Measurements from ENCODE around the gene PLCB3.

The PLCB3 gene

GRCh38 chr11:64284962-64285884, 33.9 kb downstream of the PLCB3 start, which contains the start of gene GPR137:
Gene GPR137, plus strand, starts transcription at chr11:64285848. Its CDS starts 677 bp downstream, at chr11:64286525.
- Histone ChIP-seq H3K9ac (ENCODE audit: low read length in 2 of 2) (peak within 1 kb of the TSS; percentile 89 to 98), H3K4me1 (ENCODE audit: control insufficient read depth, insufficient read depth, low read length) (peaks cover 28% of the 10 kb centered on the region), H3K36me3 (ENCODE audit: control insufficient read depth in 2 of 2, insufficient read depth in 2 of 2, low read length in 2 of 2) (peaks cover 4 to 10% of the 10 kb centered on the region in 2 donors)

GRCh38 chr11:64285885-64286800, 34.8 kb downstream of the PLCB3 start:
- Histone ChIP-seq H3K4me3 (ENCODE audit: low read length in 2 of 2) (peak overlapping the region; percentile 93 to 96), H3K27ac (ENCODE audit: low read length) (peak overlapping the region; percentile 31), H3K9ac (ENCODE audit: low read length in 2 of 2) (peak overlapping the region; percentile 72 to 77), H3K9me3 (ENCODE audit: control insufficient read depth in 2 of 2, low read length in 2 of 2) (no peaks in the 10 kb centered on the region), H3K36me3 (ENCODE audit: control insufficient read depth in 2 of 2, insufficient read depth in 2 of 2, low read length in 2 of 2) (peaks cover 4 to 10% of the 10 kb centered on the region in 2 donors), H3K4me1 (ENCODE audit: control insufficient read depth, insufficient read depth, low read length) (peaks cover 29% of the 10 kb centered on the region), H3K27me3 (ENCODE audit: control insufficient read depth in 1 of 2, insufficient read depth in 2 of 2, low read length in 2 of 2) (peaks cover 10 to 12% of the 10 kb centered on the region in 2 donors)

More at GRCh38 chr11:64284962-64285884, 33.9 kb downstream of the PLCB3 start, which contains the start of gene GPR137:
- peak within 1 kb of the TSS; percentile 96 for H3K27ac ChIP-seq (ENCODE audit: low read length)
- peak within 1 kb of the TSS; percentile 93 to 96 for H3K4me3 ChIP-seq (ENCODE audit: low read length in 2 of 2)
- peaks cover under 1 to 3% of the 10 kb centered on the region in 2 donors for H3K27me3 ChIP-seq (ENCODE audit: control insufficient read depth in 1 of 2, insufficient read depth in 2 of 2, low read length in 2 of 2)
- no peaks in the 10 kb centered on the region for H3K9me3 ChIP-seq (ENCODE audit: control insufficient read depth in 2 of 2, low read length in 2 of 2)

- Histone ChIP-seq H3K27me3 (ENCODE audit: control insufficient read depth in 1 of 2, insufficient read depth in 2 of 2, low read length in 2 of 2) (peaks cover 13 to 16% of the 10 kb centered on the region in 2 donors), H3K27ac (ENCODE audit: low read length) (no peak overlapping the region), H3K9me3 (ENCODE audit: control insufficient read depth in 2 of 2, low read length in 2 of 2) (no peaks in the 10 kb centered on the region), H3K4me1 (ENCODE audit: control insufficient read depth, insufficient read depth, low read length) (peaks cover 35% of the 10 kb centered on the region), H3K9ac (ENCODE audit: low read length in 2 of 2) (no peak overlapping the region), H3K36me3 (ENCODE audit: control insufficient read depth in 2 of 2, insufficient read depth in 2 of 2, low read length in 2 of 2) (peaks cover 4 to 7% of the 10 kb centered on the region in 2 donors), H3K4me3 (ENCODE audit: low read length in 2 of 2) (no peak overlapping the region)
These were observed 35.5 kb downstream of the PLCB3 start for GRCh38 chr11:64286801-64287159.

- H3K27me3 ChIP-seq (ENCODE audit: control insufficient read depth in 1 of 2, insufficient read depth in 2 of 2, low read length in 2 of 2), result peaks cover 17 to 27% of the 10 kb centered on the region in 2 donors
- H3K4me3 ChIP-seq (ENCODE audit: low read length in 2 of 2), result no peak overlapping the region
- H3K36me3 ChIP-seq (ENCODE audit: control insufficient read depth in 2 of 2, insufficient read depth in 2 of 2, low read length in 2 of 2), result peaks cover 2 to 4% of the 10 kb centered on the region in 2 donors
- H3K9ac ChIP-seq (ENCODE audit: low read length in 2 of 2), result no peak overlapping the region
- peaks cover 37% of the 10 kb centered on the region for H3K4me1 ChIP-seq (ENCODE audit: control insufficient read depth, insufficient read depth, low read length)
- no peaks in the 10 kb centered on the region for H3K9me3 ChIP-seq (ENCODE audit: control insufficient read depth in 2 of 2, low read length in 2 of 2)
- H3K27ac ChIP-seq (ENCODE audit: low read length), result no peak overlapping the region
These were observed 36.5 kb downstream of the PLCB3 start for GRCh38 chr11:64287676-64288352.

- peaks cover 21 to 32% of the 10 kb centered on the region in 2 donors for H3K27me3 ChIP-seq (ENCODE audit: control insufficient read depth in 1 of 2, insufficient read depth in 2 of 2, low read length in 2 of 2)
- H3K36me3 ChIP-seq (ENCODE audit: control insufficient read depth in 2 of 2, insufficient read depth in 2 of 2, low read length in 2 of 2), result no peaks in the 10 kb centered on the region
- H3K27ac ChIP-seq (ENCODE audit: low read length), result no peak overlapping the region
- H3K4me3 ChIP-seq (ENCODE audit: low read length in 2 of 2), result no peak overlapping the region
- no peak overlapping the region for H3K9ac ChIP-seq (ENCODE audit: low read length in 2 of 2)
- H3K9me3 ChIP-seq (ENCODE audit: control insufficient read depth in 2 of 2, low read length in 2 of 2), result no peaks in the 10 kb centered on the region
- H3K4me1 ChIP-seq (ENCODE audit: control insufficient read depth, insufficient read depth, low read length), result peaks cover 32% of the 10 kb centered on the region
These were observed 37.0 kb downstream of the PLCB3 start for GRCh38 chr11:64288353-64288750.

- H3K27ac ChIP-seq (ENCODE audit: low read length), result no peak overlapping the region
- no peak overlapping the region for H3K4me3 ChIP-seq (ENCODE audit: low read length in 2 of 2)
- no peak overlapping the region for H3K9ac ChIP-seq (ENCODE audit: low read length in 2 of 2)
- no peaks in the 10 kb centered on the region for H3K9me3 ChIP-seq (ENCODE audit: control insufficient read depth in 2 of 2, low read length in 2 of 2)
- peaks cover 25% of the 10 kb centered on the region for H3K4me1 ChIP-seq (ENCODE audit: control insufficient read depth, insufficient read depth, low read length)
- H3K36me3 ChIP-seq (ENCODE audit: control insufficient read depth in 2 of 2, insufficient read depth in 2 of 2, low read length in 2 of 2), result no peaks in the 10 kb centered on the region
- H3K27me3 ChIP-seq (ENCODE audit: control insufficient read depth in 1 of 2, insufficient read depth in 2 of 2, low read length in 2 of 2), result peaks cover 26 to 35% of the 10 kb centered on the region in 2 donors
These were observed 37.8 kb downstream of the PLCB3 start for GRCh38 chr11:64289002-64289564.

- Histone ChIP-seq H3K36me3 (ENCODE audit: control insufficient read depth in 2 of 2, insufficient read depth in 2 of 2, low read length in 2 of 2) (no peaks in the 10 kb centered on the region), H3K27me3 (ENCODE audit: control insufficient read depth in 1 of 2, insufficient read depth in 2 of 2, low read length in 2 of 2) (peaks cover 33 to 42% of the 10 kb centered on the region in 2 donors), H3K9ac (ENCODE audit: low read length in 2 of 2) (no peak overlapping the region), H3K9me3 (ENCODE audit: control insufficient read depth in 2 of 2, low read length in 2 of 2) (no peaks in the 10 kb centered on the region), H3K4me1 (ENCODE audit: control insufficient read depth, insufficient read depth, low read length) (peaks cover 22% of the 10 kb centered on the region), H3K4me3 (ENCODE audit: low read length in 2 of 2) (no peak overlapping the region), H3K27ac (ENCODE audit: low read length) (no peak overlapping the region)
These were observed 39.3 kb downstream of the PLCB3 start for GRCh38 chr11:64290352-64291261.

GRCh38 chr11:64291262-64291751, 40.0 kb downstream of the PLCB3 start, which contains the start of gene KCNK4:
Gene KCNK4, plus strand, starts transcription at chr11:64291302. Its CDS starts 1,717 bp downstream, at chr11:64293019.
- H3K36me3 ChIP-seq (ENCODE audit: control insufficient read depth in 2 of 2, insufficient read depth in 2 of 2, low read length in 2 of 2), result no peaks in the 10 kb centered on the region
- peaks cover 38 to 49% of the 10 kb centered on the region in 2 donors for H3K27me3 ChIP-seq (ENCODE audit: control insufficient read depth in 1 of 2, insufficient read depth in 2 of 2, low read length in 2 of 2)
- peaks cover 17% of the 10 kb centered on the region for H3K4me1 ChIP-seq (ENCODE audit: control insufficient read depth, insufficient read depth, low read length)
- H3K9me3 ChIP-seq (ENCODE audit: control insufficient read depth in 2 of 2, low read length in 2 of 2), result no peaks in the 10 kb centered on the region
- H3K4me3 ChIP-seq (ENCODE audit: low read length in 2 of 2), result peak within 1 kb of the TSS; percentile 31 to 62
- no peak within 1 kb of the TSS for H3K9ac ChIP-seq (ENCODE audit: low read length in 2 of 2)
- no peak within 1 kb of the TSS for H3K27ac ChIP-seq (ENCODE audit: low read length)

Measured in stomach smooth muscle (tissue), 2 donors.